ENCODE results near the gene TCF7L2.
A peak's percentile ranks its signal among the peaks of the same experiment; 100 is the strongest.

The TCF7L2 gene

GRCh38 chr10:113056441-113057021, 106.5 kb downstream of the TCF7L2 start:
- H3K36me3 ChIP-seq, result peaks cover 23% of the 10 kb centered on the region
- H4K20me1 ChIP-seq, result peaks cover 44% of the 10 kb centered on the region
- no peak for TF ChIP-seq Cebpa-rat (IDR thresholded peaks at IDR 0.05)
- no peak overlapping the region for H3K4me3 ChIP-seq
- peak overlapping the region; percentile 18; the same call in 1 of the 2 replicates for H3K27ac ChIP-seq
- no peaks in the 10 kb centered on the region for H3K27me3 ChIP-seq
- no peaks in the 10 kb centered on the region for H3K9me3 ChIP-seq
- no peak overlapping the region; the same call in 1 of the 2 replicates for H3K4me2 ChIP-seq
- no peak overlapping the region for H3K9ac ChIP-seq
- peaks cover 93% of the 10 kb centered on the region for H3K4me1 ChIP-seq

GRCh38 chr10:113057948-113058522, 108.0 kb downstream of the TCF7L2 start:
- Histone ChIP-seq H3K4me2 (peak overlapping the region; percentile 94), H3K9me3 (no peaks in the 10 kb centered on the region), H3K9ac (peak overlapping the region; percentile 44; the same call in 1 of the 2 replicates), H3K36me3 (peaks cover 27% of the 10 kb centered on the region), H3K4me1 (peaks cover 81% of the 10 kb centered on the region), H3K27ac (peak overlapping the region; percentile 37; the same call in 1 of the 2 replicates), H4K20me1 (peaks cover 32% of the 10 kb centered on the region), H3K27me3 (no peaks in the 10 kb centered on the region), H3K4me3 (no peak overlapping the region)
- TF ChIP-seq Cebpa-rat (IDR thresholded peaks at IDR 0.05), result no peak

- no peak for TF ChIP-seq Cebpa-rat (IDR thresholded peaks at IDR 0.05)
- Histone ChIP-seq H3K9ac (peak overlapping the region; percentile 44; the same call in 1 of the 2 replicates), H4K20me1 (peaks cover 30% of the 10 kb centered on the region), H3K4me1 (peaks cover 74% of the 10 kb centered on the region), H3K36me3 (peaks cover 23% of the 10 kb centered on the region), H3K27me3 (no peaks in the 10 kb centered on the region), H3K4me3 (no peak overlapping the region), H3K27ac (peak overlapping the region; percentile 37; the same call in 1 of the 2 replicates), H3K9me3 (no peaks in the 10 kb centered on the region), H3K4me2 (peak overlapping the region; percentile 94)
These were observed 108.7 kb downstream of the TCF7L2 start for GRCh38 chr10:113058523-113059370.

GRCh38 chr10:113059371-113059780, 109.3 kb downstream of the TCF7L2 start:
- peak overlapping the region; percentile 78; the same call in 1 of the 2 replicates for H3K27ac ChIP-seq

GRCh38 chr10:113060201-113061053, 110.4 kb downstream of the TCF7L2 start:
- Histone ChIP-seq H4K20me1 (peaks cover 40% of the 10 kb centered on the region), H3K4me3 (peak overlapping the region; percentile 55), H3K4me2 (peak overlapping the region; percentile 94), H3K27ac (peak overlapping the region; percentile 78), H3K36me3 (peaks cover 35% of the 10 kb centered on the region), H3K27me3 (no peaks in the 10 kb centered on the region), H3K4me1 (peaks cover 64% of the 10 kb centered on the region), H3K9me3 (no peaks in the 10 kb centered on the region), H3K9ac (peak overlapping the region; percentile 69)
- no peak for TF ChIP-seq Cebpa-rat (IDR thresholded peaks at IDR 0.05)

More at GRCh38 chr10:113059371-113059780, 109.3 kb downstream of the TCF7L2 start:
- TF ChIP-seq Cebpa-rat (IDR thresholded peaks at IDR 0.05), result no peak
- Histone ChIP-seq H3K4me1 (peaks cover 69% of the 10 kb centered on the region), H3K4me3 (no peak overlapping the region), H3K27me3 (no peaks in the 10 kb centered on the region), H3K36me3 (peaks cover 27% of the 10 kb centered on the region), H3K4me2 (peak overlapping the region; percentile 94), H3K9ac (0 out of 2 replicates have a peak overlapping the region, but pooled peaks have one; percentile 69), H4K20me1 (peaks cover 31% of the 10 kb centered on the region), H3K9me3 (no peaks in the 10 kb centered on the region)

GRCh38 chr10:113061054-113061430, 111.0 kb downstream of the TCF7L2 start:
- Histone ChIP-seq H3K9ac (peak overlapping the region; percentile 69), H3K36me3 (peaks cover 41% of the 10 kb centered on the region), H3K27me3 (no peaks in the 10 kb centered on the region), H3K4me3 (peak overlapping the region; percentile 55), H3K9me3 (no peaks in the 10 kb centered on the region), H3K4me1 (peaks cover 58% of the 10 kb centered on the region), H4K20me1 (peaks cover 46% of the 10 kb centered on the region), H3K4me2 (peak overlapping the region; percentile 94), H3K27ac (peak overlapping the region; percentile 78)
- TF ChIP-seq Cebpa-rat (IDR thresholded peaks at IDR 0.05), result no peak

GRCh38 chr10:113061557-113061956, 111.5 kb downstream of the TCF7L2 start:
- Histone ChIP-seq H3K27me3 (no peaks in the 10 kb centered on the region), H3K4me1 (peaks cover 53% of the 10 kb centered on the region), H3K9me3 (no peaks in the 10 kb centered on the region), H3K4me2 (peak overlapping the region; percentile 94), H3K4me3 (no peak overlapping the region), H3K9ac (no peak overlapping the region), H4K20me1 (peaks cover 49% of the 10 kb centered on the region), H3K27ac (peak overlapping the region; percentile 78), H3K36me3 (peaks cover 46% of the 10 kb centered on the region)
- no peak for TF ChIP-seq Cebpa-rat (IDR thresholded peaks at IDR 0.05)

GRCh38 chr10:113063043-113063967, 113.3 kb downstream of the TCF7L2 start:
- Histone ChIP-seq H3K9ac (no peak overlapping the region), H3K27ac (no peak overlapping the region), H3K4me3 (no peak overlapping the region), H3K4me2 (no peak overlapping the region), H3K9me3 (no peaks in the 10 kb centered on the region), H3K4me1 (peaks cover 35% of the 10 kb centered on the region), H4K20me1 (peaks cover 41% of the 10 kb centered on the region), H3K27me3 (no peaks in the 10 kb centered on the region), H3K36me3 (peaks cover 45% of the 10 kb centered on the region)
- no peak for TF ChIP-seq Cebpa-rat (IDR thresholded peaks at IDR 0.05)

Measured in BLaER1 (cell line).